Chondrocyte (in vitro differentiated cells): ENCODE data around the gene POTEG. TPM values are rescaled to one million over a fixed set of nuclear protein-coding genes. Genes with fewer than 3 reads are reported as not detected.
"Not testable (repeated sequence)": the region's sequence is repeated elsewhere in the genome, so short reads cannot be mapped to it uniquely, and the experiment has no call there.

Source experiments
- DNase-seq: peaks from one replicate; pipeline ENCODE4 v3.0.0; 2021; ENCODE audit warnings: mixed read lengths, low spot score
- H3K27ac Mint-ChIP-seq: one replicate; pipeline ENCODE4 v1.8.0; 2021; ENCODE audit warnings: mild to moderate bottlenecking, moderate library complexity, mixed read lengths; ENCODE audit not compliant: unreplicated experiment
- H3K27me3 Mint-ChIP-seq: 2 replicates; pipeline ENCODE4 v1.8.0; 2021; ENCODE audit warnings: low read depth, mixed read lengths
- H3K36me3 Mint-ChIP-seq: 2 replicates; pipeline ENCODE4 v1.8.0; 2021; ENCODE audit warnings: low read depth, mixed read lengths
- H3K4me1 Mint-ChIP-seq: 2 replicates; pipeline ENCODE4 v1.8.0; 2021; ENCODE audit warnings: low read depth, mild to moderate bottlenecking, mixed read lengths
- H3K4me3 Mint-ChIP-seq: one replicate; pipeline ENCODE4 v1.8.0; 2021; ENCODE audit warnings: mild to moderate bottlenecking, moderate library complexity, mixed read lengths; ENCODE audit not compliant: unreplicated experiment
- H3K9me3 Mint-ChIP-seq: 2 replicates; pipeline ENCODE4 v1.8.0; 2021; ENCODE audit warnings: low read depth, mixed read lengths
- long read RNA-seq: library from polyadenylated mRNA; stranded (forward); transcript quantifications from one replicate; pipeline ENCODE4 v2.0.0, GENCODE V29; 2021
- total RNA-seq: library from RNA; stranded (reverse); gene quantifications from 3 replicates; pipeline ENCODE4 v1.2.1, GENCODE V29; 2021

POTEG gene
- total RNA-seq, result not detected in 3 replicates
- long read RNA-seq, result 0 reads

DNA sequence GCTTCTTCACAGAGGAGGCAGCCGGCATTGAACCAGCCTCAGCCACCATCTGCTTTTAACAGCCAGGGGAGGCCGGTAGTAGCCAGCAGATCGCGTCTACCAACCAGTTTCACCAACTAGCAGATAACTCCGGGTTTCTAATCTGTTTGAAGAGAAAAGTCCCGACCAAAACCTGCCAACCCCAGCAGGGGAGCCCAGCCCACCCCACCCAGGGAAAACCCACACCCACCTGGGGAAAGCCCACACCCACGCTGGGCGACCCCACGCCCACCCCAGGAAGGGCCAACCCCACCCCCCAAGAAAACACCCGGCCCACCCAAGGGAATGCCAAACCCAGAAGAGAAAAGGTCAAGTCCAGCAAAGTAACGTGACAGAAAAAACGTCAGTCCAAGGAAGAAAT is at the start of gene POTEG:
Gene POTEG, minus strand, starts transcription at position 101 of the 400 bp plus-strand sequence. Its CDS starts 52 bp downstream, at position 49.
- not testable (repeated sequence) for H3K36me3 Mint-ChIP-seq, DNase-seq, H3K4me1 Mint-ChIP-seq, H3K9me3 Mint-ChIP-seq, H3K4me3 Mint-ChIP-seq, H3K27ac Mint-ChIP-seq, H3K27me3 Mint-ChIP-seq

GRCh38 chr14:19482093-19482492 is 48.0 kb upstream of the POTEG start:
- H3K36me3 Mint-ChIP-seq, DNase-seq, H3K4me1 Mint-ChIP-seq, H3K27ac Mint-ChIP-seq, H3K9me3 Mint-ChIP-seq, H3K27me3 Mint-ChIP-seq, H3K4me3 Mint-ChIP-seq: not testable (repeated sequence)

DNA sequence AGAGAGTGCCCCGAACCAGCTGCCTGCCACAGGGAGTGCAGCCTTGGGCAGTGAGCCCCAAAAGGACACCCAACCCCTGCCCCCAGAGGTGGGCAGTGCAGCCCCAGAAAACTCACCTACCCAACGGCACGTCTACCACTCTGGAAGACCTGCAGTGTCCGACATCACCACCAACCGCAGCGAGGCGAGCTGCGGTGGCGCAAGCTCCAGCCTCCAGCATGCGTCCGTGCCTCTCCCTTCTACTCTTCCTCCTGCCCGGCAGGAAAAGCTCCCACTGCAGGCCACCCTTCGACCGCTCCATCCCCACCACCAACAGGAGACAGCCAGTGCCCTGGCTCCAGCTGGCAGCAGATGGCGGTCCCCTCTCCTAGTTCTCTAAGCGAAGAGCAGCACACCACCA is 47.3 kb upstream of the POTEG start:
- not testable (repeated sequence) for H3K27me3 Mint-ChIP-seq, DNase-seq, H3K27ac Mint-ChIP-seq, H3K4me3 Mint-ChIP-seq, H3K36me3 Mint-ChIP-seq, H3K9me3 Mint-ChIP-seq, H3K4me1 Mint-ChIP-seq

DNA sequence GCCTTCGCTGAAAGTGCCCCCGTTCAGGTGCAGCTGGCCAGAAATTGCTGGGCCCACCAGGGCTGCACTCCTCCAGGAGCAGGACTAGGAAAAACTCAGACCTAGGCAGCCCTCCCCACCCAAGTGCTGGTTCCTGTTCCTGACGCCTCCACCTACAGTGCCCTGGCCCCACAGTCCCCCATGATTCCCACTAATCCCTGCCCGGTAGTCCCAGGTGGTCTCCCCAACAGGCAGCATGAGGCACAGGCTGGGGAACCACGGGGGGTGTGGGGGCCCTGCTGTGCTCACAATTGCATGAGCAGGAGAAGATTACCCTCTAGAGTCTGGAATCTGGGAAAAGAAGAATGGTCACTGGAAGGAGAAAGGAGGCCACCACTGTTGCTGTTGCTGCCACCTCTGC is 46.4 kb upstream of the POTEG start:
- not testable (repeated sequence) for H3K36me3 Mint-ChIP-seq, H3K4me3 Mint-ChIP-seq, H3K27me3 Mint-ChIP-seq, DNase-seq, H3K27ac Mint-ChIP-seq, H3K9me3 Mint-ChIP-seq, H3K4me1 Mint-ChIP-seq

DNA sequence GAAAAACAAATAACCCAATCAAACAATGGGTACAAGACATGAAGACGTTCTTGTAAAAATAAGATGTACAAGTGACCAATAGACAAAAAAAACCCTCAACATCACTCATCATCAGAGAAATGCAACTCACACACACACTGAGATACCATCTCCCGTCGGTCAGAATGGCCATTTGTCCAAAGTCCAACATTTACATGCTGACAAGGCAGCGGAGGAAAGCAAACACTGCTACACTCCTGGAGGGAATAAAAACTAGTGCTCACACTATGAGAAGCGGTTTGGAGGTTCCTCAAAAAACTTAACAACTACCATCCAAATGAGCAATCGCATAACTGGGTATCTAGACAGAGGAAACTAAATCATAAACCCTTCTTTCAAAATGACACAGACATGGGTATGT is 11.6 kb upstream of the POTEG start:
- not testable (repeated sequence) for H3K4me3 Mint-ChIP-seq, H3K4me1 Mint-ChIP-seq, DNase-seq, H3K9me3 Mint-ChIP-seq, H3K27me3 Mint-ChIP-seq, H3K36me3 Mint-ChIP-seq, H3K27ac Mint-ChIP-seq

- not testable (repeated sequence) for DNase-seq, H3K4me1 Mint-ChIP-seq, H3K4me3 Mint-ChIP-seq, H3K36me3 Mint-ChIP-seq, H3K27me3 Mint-ChIP-seq, H3K27ac Mint-ChIP-seq, H3K9me3 Mint-ChIP-seq
Observed at GRCh38 chr14:19439826-19440225, 5.7 kb upstream of the POTEG start.

DNA sequence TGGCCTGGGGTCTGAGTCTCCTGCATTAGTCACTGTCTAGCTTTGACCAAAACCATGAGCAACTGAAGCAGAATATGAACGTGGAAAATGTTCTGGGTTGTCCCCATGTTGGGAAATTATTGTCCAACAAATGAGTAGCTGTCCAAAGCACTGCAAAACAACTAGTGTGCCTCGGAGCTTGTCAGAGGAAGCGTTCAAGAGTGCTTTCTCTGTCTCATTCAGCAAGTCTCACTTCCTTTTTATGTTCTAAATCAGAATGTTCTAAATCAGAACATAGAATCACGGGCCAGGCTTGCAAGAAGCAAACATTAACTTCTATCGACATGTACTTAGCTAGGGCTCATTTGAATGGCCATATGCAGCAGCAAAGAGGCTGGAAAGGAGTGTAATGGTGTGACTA is 5.1 kb upstream of the POTEG start:
- not testable (repeated sequence) for H3K4me3 Mint-ChIP-seq, H3K4me1 Mint-ChIP-seq

DNA sequence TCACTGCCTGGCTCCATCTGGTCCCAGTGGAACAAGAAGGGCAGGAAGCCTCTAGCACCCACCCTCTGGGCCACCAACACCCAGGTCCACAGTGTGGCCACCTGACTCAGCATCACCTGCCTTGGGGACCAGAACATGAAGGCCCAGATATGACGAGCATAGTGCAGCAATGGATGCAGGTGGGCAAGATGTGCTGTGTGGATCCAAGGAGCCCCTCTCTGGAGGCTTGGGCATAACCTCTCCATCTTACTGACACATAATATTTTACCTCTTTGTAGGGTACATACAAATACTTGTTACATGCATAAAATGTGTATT is 2.9 kb upstream of the POTEG start:
- not testable (repeated sequence) for DNase-seq, H3K4me3 Mint-ChIP-seq, H3K36me3 Mint-ChIP-seq, H3K4me1 Mint-ChIP-seq, H3K27ac Mint-ChIP-seq, H3K9me3 Mint-ChIP-seq, H3K27me3 Mint-ChIP-seq

More for the DNA sequence above, 5.1 kb upstream of the POTEG start:
- H3K36me3 Mint-ChIP-seq, H3K27me3 Mint-ChIP-seq, DNase-seq, H3K9me3 Mint-ChIP-seq, H3K27ac Mint-ChIP-seq: not testable (repeated sequence)

- not testable (repeated sequence) for H3K4me1 Mint-ChIP-seq, H3K27me3 Mint-ChIP-seq, H3K36me3 Mint-ChIP-seq
Observed at GRCh38 chr14:19436311-19437125, 2.4 kb upstream of the POTEG start.

GRCh38 chr14:19435852-19436251 is 1.7 kb upstream of the POTEG start:
- H3K4me1 Mint-ChIP-seq, DNase-seq, H3K27me3 Mint-ChIP-seq, H3K9me3 Mint-ChIP-seq, H3K4me3 Mint-ChIP-seq, H3K27ac Mint-ChIP-seq, H3K36me3 Mint-ChIP-seq: not testable (repeated sequence)

More at GRCh38 chr14:19436311-19437125, 2.4 kb upstream of the POTEG start:
- DNase-seq, H3K4me3 Mint-ChIP-seq, H3K9me3 Mint-ChIP-seq, H3K27ac Mint-ChIP-seq: not testable (repeated sequence)

GRCh38 chr14:19434891-19435290 is 750 bp upstream of the POTEG start:
- peak; percentile 50 for DNase-seq
- not testable (repeated sequence) for H3K27ac Mint-ChIP-seq, H3K4me3 Mint-ChIP-seq, H3K9me3 Mint-ChIP-seq, H3K36me3 Mint-ChIP-seq, H3K4me1 Mint-ChIP-seq, H3K27me3 Mint-ChIP-seq

GRCh38 chr14:19433765-19434164 is 376 bp downstream of the POTEG start:
- peak; percentile 44 for DNase-seq
- not testable (repeated sequence) for H3K9me3 Mint-ChIP-seq, H3K27me3 Mint-ChIP-seq, H3K27ac Mint-ChIP-seq, H3K4me3 Mint-ChIP-seq, H3K4me1 Mint-ChIP-seq, H3K36me3 Mint-ChIP-seq

DNA sequence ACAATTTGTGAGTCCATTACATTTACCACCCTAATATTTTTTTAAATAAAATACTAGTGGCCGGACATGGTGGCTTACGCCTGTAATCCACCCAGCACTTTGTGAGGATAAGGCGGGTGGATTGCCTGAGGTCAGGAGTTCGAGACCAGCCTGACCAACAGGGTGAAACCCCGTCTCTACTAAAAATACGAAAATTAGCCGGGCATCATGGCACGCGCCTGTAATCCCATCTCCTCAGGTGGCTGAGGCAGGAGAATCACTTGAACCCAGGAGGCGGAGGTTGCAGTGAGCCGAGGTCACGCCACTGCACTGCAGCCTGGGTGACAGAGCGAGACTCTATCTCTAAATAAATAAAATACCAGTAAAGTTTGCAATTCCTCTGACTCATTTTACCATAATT is 25.6 kb downstream of the POTEG start:
- H3K27ac Mint-ChIP-seq, H3K9me3 Mint-ChIP-seq, H3K27me3 Mint-ChIP-seq, H3K4me1 Mint-ChIP-seq, DNase-seq, H3K36me3 Mint-ChIP-seq, H3K4me3 Mint-ChIP-seq: not testable (repeated sequence)
